ENCODE data around the gene LRRN3. TPM values are rescaled to one million over a fixed set of nuclear protein-coding genes. Genes with fewer than 3 reads are reported as not detected.

LRRN3 gene
- total and polyA plus RNA-seq, 4 donors, result 0.42 to 13.7 (median 2.9) TPM

DNA sequence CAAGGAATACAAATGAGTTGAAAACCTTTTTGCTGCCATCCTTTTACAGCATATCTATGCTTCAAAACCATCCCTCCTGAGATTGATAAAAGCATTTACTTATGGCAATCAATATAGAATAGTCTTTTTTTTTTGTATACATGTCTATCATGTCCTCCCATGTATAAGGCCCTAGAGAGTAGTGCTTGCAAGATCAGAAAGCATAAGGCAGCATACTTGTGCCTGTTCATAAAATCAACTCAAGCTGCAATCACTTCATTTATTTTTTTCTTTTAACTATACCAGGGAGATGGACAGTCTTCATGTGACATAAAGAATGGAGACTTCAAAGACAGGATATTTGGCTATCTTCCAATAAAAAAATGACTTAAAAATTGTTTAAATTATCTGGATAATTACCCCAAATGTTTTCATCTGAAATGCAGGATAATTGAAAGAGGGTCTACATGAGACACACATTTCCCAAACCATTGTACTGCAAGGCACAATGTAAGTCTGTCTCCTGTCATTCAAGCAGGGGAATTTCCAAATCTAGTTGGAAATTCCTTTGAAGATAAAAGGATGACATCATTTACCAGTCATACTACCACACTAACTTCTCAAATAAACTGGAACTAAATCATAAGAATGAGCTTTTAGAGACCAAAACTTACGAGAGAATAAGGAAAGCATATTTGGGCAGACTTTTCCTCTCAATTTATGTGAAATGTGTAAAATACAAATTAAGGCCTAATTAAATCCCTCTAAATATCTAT, 22.5 kb downstream of the LRRN3 start:
- H3K4me3 ChIP-seq, result no peak overlapping the region
- H3K9me3 ChIP-seq (ENCODE audit: control insufficient read depth in 4 of 4, insufficient read depth in 3 of 4, low read length in 3 of 4), result no peaks in the 10 kb centered on the region
- H3K4me1 ChIP-seq (ENCODE audit: control insufficient read depth in 5 of 5, insufficient read depth in 5 of 5, low read length in 5 of 5), result peaks cover 0 to 24% (median 6%) of the 10 kb centered on the region in 5 donors
- no peaks in the 10 kb centered on the region for H3K36me3 ChIP-seq (ENCODE audit: control insufficient read depth in 4 of 4, insufficient read depth in 4 of 4, low read length in 4 of 4)
- peak in 1 of 3 donors; percentile 48 for DNase-seq
- no peak overlapping the region for H3K27ac ChIP-seq (ENCODE audit: low read depth in 1 of 2, low read length in 1 of 2)
- H3K9ac ChIP-seq (ENCODE audit: insufficient read depth in 1 of 2, low read length in 2 of 2), result no peak overlapping the region
- 53 to 62% methylated on average over 1 of the region's 1 CpG for WGBS, 2 donors
- TF ChIP-seq, protein P1, sequence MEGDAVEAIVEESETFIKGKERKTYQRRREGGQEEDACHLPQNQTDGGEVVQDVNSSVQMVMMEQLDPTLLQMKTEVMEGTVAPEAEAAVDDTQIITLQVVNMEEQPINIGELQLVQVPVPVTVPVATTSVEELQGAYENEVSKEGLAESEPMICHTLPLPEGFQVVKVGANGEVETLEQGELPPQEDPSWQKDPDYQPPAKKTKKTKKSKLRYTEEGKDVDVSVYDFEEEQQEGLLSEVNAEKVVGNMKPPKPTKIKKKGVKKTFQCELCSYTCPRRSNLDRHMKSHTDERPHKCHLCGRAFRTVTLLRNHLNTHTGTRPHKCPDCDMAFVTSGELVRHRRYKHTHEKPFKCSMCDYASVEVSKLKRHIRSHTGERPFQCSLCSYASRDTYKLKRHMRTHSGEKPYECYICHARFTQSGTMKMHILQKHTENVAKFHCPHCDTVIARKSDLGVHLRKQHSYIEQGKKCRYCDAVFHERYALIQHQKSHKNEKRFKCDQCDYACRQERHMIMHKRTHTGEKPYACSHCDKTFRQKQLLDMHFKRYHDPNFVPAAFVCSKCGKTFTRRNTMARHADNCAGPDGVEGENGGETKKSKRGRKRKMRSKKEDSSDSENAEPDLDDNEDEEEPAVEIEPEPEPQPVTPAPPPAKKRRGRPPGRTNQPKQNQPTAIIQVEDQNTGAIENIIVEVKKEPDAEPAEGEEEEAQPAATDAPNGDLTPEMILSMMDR (IDR thresholded peaks at IDR 0.05; ENCODE audit: control extremely low read depth, extremely low read depth), result no peak
- ATAC-seq (ENCODE audit: insufficient read depth, low FRiP score), result no peak
- H3K27me3 ChIP-seq (ENCODE audit: control insufficient read depth in 3 of 3, insufficient read depth in 3 of 3, low read length in 2 of 3), result no peaks in the 10 kb centered on the region

DNA sequence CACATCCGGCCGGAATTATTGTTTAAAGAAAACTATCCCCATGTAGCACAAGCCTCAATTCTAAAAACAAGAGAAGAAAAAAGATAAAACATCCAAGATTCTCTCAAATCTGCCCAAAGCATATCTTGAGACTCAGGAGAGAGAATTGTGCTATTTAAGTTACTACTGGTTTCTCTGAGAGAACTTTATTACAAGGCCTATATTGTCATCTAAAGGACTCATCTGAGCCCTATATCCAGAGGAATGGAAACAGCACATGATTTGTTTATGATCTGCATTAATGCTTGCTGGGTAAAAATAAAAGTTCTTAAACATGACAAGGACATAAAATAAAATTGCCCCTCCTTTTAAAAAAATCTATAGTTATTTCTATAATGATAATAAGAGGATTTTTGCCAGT, 25.0 kb downstream of the LRRN3 start:
- DNase-seq (no peak), ATAC-seq (ENCODE audit: insufficient read depth, low FRiP score) (no peak)
- peaks cover 0 to 4% (median 0%) of the 10 kb centered on the region in 4 donors for H3K36me3 ChIP-seq (ENCODE audit: control insufficient read depth in 4 of 4, insufficient read depth in 4 of 4, low read length in 4 of 4)
- H3K9me3 ChIP-seq (ENCODE audit: control insufficient read depth in 4 of 4, insufficient read depth in 3 of 4, low read length in 3 of 4), result no peaks in the 10 kb centered on the region
- H3K4me3 ChIP-seq, result no peak overlapping the region
- WGBS, 2 donors, result 96 to 98% methylated on average over 2 of the region's 2 CpGs
- TF ChIP-seq, protein P1 (IDR thresholded peaks at IDR 0.05; ENCODE audit: control extremely low read depth, extremely low read depth), result no peak
- H3K9ac ChIP-seq (ENCODE audit: insufficient read depth in 1 of 2, low read length in 2 of 2), result no peak overlapping the region
- H3K4me1 ChIP-seq (ENCODE audit: control insufficient read depth in 5 of 5, insufficient read depth in 5 of 5, low read length in 5 of 5), result peaks cover 0 to 12% (median 6%) of the 10 kb centered on the region in 5 donors
- H3K27ac ChIP-seq (ENCODE audit: low read depth in 1 of 2, low read length in 1 of 2), result no peak overlapping the region
- H3K27me3 ChIP-seq (ENCODE audit: control insufficient read depth in 3 of 3, insufficient read depth in 3 of 3, low read length in 2 of 3), result no peaks in the 10 kb centered on the region

DNA sequence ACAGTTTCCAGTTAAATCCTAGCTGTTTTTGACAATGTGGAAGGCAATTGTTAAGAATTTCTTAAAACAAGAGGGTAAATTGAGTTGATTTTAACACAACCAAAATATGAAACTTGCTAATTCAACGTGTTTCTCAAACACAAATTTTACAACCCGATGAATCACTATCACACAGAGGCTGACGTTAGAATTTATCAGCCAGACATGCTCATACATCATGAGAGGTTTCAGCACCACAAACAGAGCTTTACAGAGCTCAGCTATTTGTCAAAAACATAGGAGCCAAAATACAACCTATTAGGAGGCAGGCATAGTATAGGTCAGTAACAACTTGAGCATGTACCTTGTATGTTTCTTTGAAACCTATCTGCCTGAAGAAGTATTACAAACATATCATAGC, 36.1 kb downstream of the LRRN3 start:
- no peak overlapping the region for H3K27ac ChIP-seq (ENCODE audit: low read depth in 1 of 2, low read length in 1 of 2)
- no peak overlapping the region for H3K4me3 ChIP-seq
- DNase-seq (no peak), ATAC-seq (ENCODE audit: insufficient read depth, low FRiP score) (no peak)
- TF ChIP-seq, protein P1 (IDR thresholded peaks at IDR 0.05; ENCODE audit: control extremely low read depth, extremely low read depth), result no peak
- no peak overlapping the region for H3K9ac ChIP-seq (ENCODE audit: insufficient read depth in 1 of 2, low read length in 2 of 2)
- H3K27me3 ChIP-seq (ENCODE audit: control insufficient read depth in 3 of 3, insufficient read depth in 3 of 3, low read length in 2 of 3), result no peaks in the 10 kb centered on the region
- H3K36me3 ChIP-seq (ENCODE audit: control insufficient read depth in 4 of 4, insufficient read depth in 4 of 4, low read length in 4 of 4), result peaks cover 0 to 8% (median 4%) of the 10 kb centered on the region in 4 donors
- peaks cover 0 to 7% (median 0%) of the 10 kb centered on the region in 5 donors for H3K4me1 ChIP-seq (ENCODE audit: control insufficient read depth in 5 of 5, insufficient read depth in 5 of 5, low read length in 5 of 5)
- no peaks in the 10 kb centered on the region for H3K9me3 ChIP-seq (ENCODE audit: control insufficient read depth in 4 of 4, insufficient read depth in 3 of 4, low read length in 3 of 4)
- WGBS, 2 donors, result 51 to 75% methylated on average over 3 of the region's 3 CpGs
